Tibial nerve (tissue), 4 donors: ENCODE results near the gene STK25.

ENCODE experiments used
- CTCF ChIP-seq, 5 experiments: fragments of 200-600 bp in 3 of 5; fragments of 450-650 bp in 2 of 5; sonication (generic) in 3 of 5; IDR thresholded peaks; one replicate each; pipeline ENCODE4 v1.5.1; 2016 to 2019; ENCODE audit warnings: antibody characterized with exemption in 5 of 5, mild to moderate bottlenecking in 3 of 5, moderate library complexity in 2 of 5
- EP300 ChIP-seq, 2 donors: sonication (generic); formaldehyde crosslinking; IDR thresholded peaks; one replicate each; pipeline ENCODE4 v1.6.1; 2017; ENCODE audit warnings: antibody characterized with exemption in 2 of 2, mild to moderate bottlenecking in 1 of 2
- POLR2A ChIP-seq, 2 donors: fragments of 450-650 bp; IDR thresholded peaks; one replicate each; pipeline ENCODE4 v1.6.1; 2017; ENCODE audit warnings: antibody characterized with exemption in 2 of 2, mild to moderate bottlenecking in 2 of 2, moderate library complexity in 2 of 2

- TF ChIP-seq CTCF (IDR thresholded peaks at IDR 0.05) (no peak), EP300 (IDR thresholded peaks at IDR 0.05) (no peak), POLR2A (IDR thresholded peaks at IDR 0.05) (no peak)
Observed at GRCh38 chr2:241551998-241552737, 43.8 kb upstream of the STK25 start.
